Stimulated activated naive B cell treated with anti-CD40 and anti-IgM and Interleukin-4, amounts not matched to agents 10 μg/mL and 1 μg/mL and 100 μg/mL, for 72 hours (primary cell): Measurements from ENCODE around the gene SART1.

ENCODE experiments used
- ATAC-seq, 2 donors: fragments of 150-1000 bp; cut with Tn5 transposase; replicated peaks; 2 replicates each; pipeline ENCODE4 v1.10.0; 2021; ENCODE audit warnings: moderate library complexity in 1 of 2
- DNase-seq: peaks from one replicate; pipeline ENCODE4 v3.0.0; 2021
- H3K27ac Mint-ChIP-seq: one replicate; pipeline ENCODE4 v1.8.0; 2022; ENCODE audit warnings: mild to moderate bottlenecking, mixed read lengths
- H3K27me3 Mint-ChIP-seq, 2 donors: one replicate each; pipeline ENCODE4 v1.8.0; 2022; ENCODE audit warnings: mixed read lengths in 2 of 2
- H3K36me3 Mint-ChIP-seq, 2 donors: one replicate each; pipeline ENCODE4 v1.8.0; 2022; ENCODE audit warnings: mixed read lengths in 2 of 2, mild to moderate bottlenecking in 1 of 2
- H3K4me1 Mint-ChIP-seq, 2 donors: one replicate each; pipeline ENCODE4 v1.8.0; 2022; ENCODE audit warnings: mixed read lengths in 2 of 2, mild to moderate bottlenecking in 1 of 2
- H3K4me3 Mint-ChIP-seq, 2 donors: one replicate each; pipeline ENCODE4 v1.8.0; 2022; ENCODE audit warnings: mild to moderate bottlenecking in 2 of 2, mixed read lengths in 2 of 2, moderate library complexity in 1 of 2
- H3K9me3 Mint-ChIP-seq, 2 donors: one replicate each; pipeline ENCODE4 v1.8.0; 2022; ENCODE audit warnings: mixed read lengths in 2 of 2, mild to moderate bottlenecking in 1 of 2

SART1 gene

GRCh38 chr11:65921876-65922275, 39.7 kb upstream of the SART1 start:
- Mint-ChIP-seq H3K9me3 (no peaks in the 10 kb centered on the region), H3K4me1 (peaks cover 15 to 33% of the 10 kb centered on the region in 2 donors), H3K36me3 (peaks cover 26 to 34% of the 10 kb centered on the region in 2 donors), H3K27me3 (no peaks in the 10 kb centered on the region), H3K4me3 (no peak overlapping the region), H3K27ac (peak overlapping the region; percentile 42)
- ATAC-seq (no peak), DNase-seq (no peak)

GRCh38 chr11:65922565-65922964, 39.0 kb upstream of the SART1 start:
- Mint-ChIP-seq H3K4me3 (no peak overlapping the region), H3K36me3 (peaks cover 23 to 30% of the 10 kb centered on the region in 2 donors), H3K9me3 (no peaks in the 10 kb centered on the region), H3K27ac (no peak overlapping the region), H3K4me1 (peaks cover 13 to 35% of the 10 kb centered on the region in 2 donors), H3K27me3 (no peaks in the 10 kb centered on the region)
- DNase-seq (no peak), ATAC-seq (no peak)

- DNase-seq (no peak), ATAC-seq (no peak)
- no peaks in the 10 kb centered on the region for H3K27me3 Mint-ChIP-seq
- H3K4me3 Mint-ChIP-seq = no peak overlapping the region
- no peaks in the 10 kb centered on the region for H3K9me3 Mint-ChIP-seq
- peaks cover 22 to 45% of the 10 kb centered on the region in 2 donors for H3K4me1 Mint-ChIP-seq
- peaks cover 19 to 22% of the 10 kb centered on the region in 2 donors for H3K36me3 Mint-ChIP-seq
- no peak overlapping the region for H3K27ac Mint-ChIP-seq
Measured at GRCh38 chr11:65925397-65925796, 36.1 kb upstream of the SART1 start.

- H3K36me3 Mint-ChIP-seq = peaks cover 4 to 8% of the 10 kb centered on the region in 2 donors
- H3K9me3 Mint-ChIP-seq = no peaks in the 10 kb centered on the region
- peak overlapping the region; percentile 96 for H3K27ac Mint-ChIP-seq
- peaks cover 21 to 36% of the 10 kb centered on the region in 2 donors for H3K4me1 Mint-ChIP-seq
- H3K27me3 Mint-ChIP-seq = no peaks in the 10 kb centered on the region
- H3K4me3 Mint-ChIP-seq = peak overlapping the region; percentile 79 to 87
- ATAC-seq = peak; percentile 91 to 92
- peak; percentile 39 for DNase-seq
Measured at GRCh38 chr11:65927904-65928397, 33.6 kb upstream of the SART1 start.

- no peaks in the 10 kb centered on the region for H3K9me3 Mint-ChIP-seq
- DNase-seq = no peak
- H3K27me3 Mint-ChIP-seq = no peaks in the 10 kb centered on the region
- peak; percentile 16 to 19 for ATAC-seq
- peaks cover 2 to 7% of the 10 kb centered on the region in 2 donors for H3K36me3 Mint-ChIP-seq
- H3K4me1 Mint-ChIP-seq = peaks cover 21 to 36% of the 10 kb centered on the region in 2 donors
- H3K27ac Mint-ChIP-seq = peak overlapping the region; percentile 96
- peak overlapping the region; percentile 79 to 87 for H3K4me3 Mint-ChIP-seq
Measured at GRCh38 chr11:65928667-65929066, 32.9 kb upstream of the SART1 start.

- no peak overlapping the region for H3K4me3 Mint-ChIP-seq
- DNase-seq = no peak
- no peaks in the 10 kb centered on the region for H3K9me3 Mint-ChIP-seq
- peaks cover 0 to under 1% of the 10 kb centered on the region in 2 donors for H3K27me3 Mint-ChIP-seq
- H3K27ac Mint-ChIP-seq = no peak overlapping the region
- no peak for ATAC-seq
- H3K4me1 Mint-ChIP-seq = peaks cover 21 to 34% of the 10 kb centered on the region in 2 donors
- H3K36me3 Mint-ChIP-seq = no peaks in the 10 kb centered on the region
Measured at GRCh38 chr11:65931773-65932557, 29.6 kb upstream of the SART1 start.

- DNase-seq = no peak
- Mint-ChIP-seq H3K27ac (no peak overlapping the region), H3K27me3 (peaks cover 0 to 6% of the 10 kb centered on the region in 2 donors), H3K4me3 (no peak overlapping the region), H3K9me3 (no peaks in the 10 kb centered on the region), H3K4me1 (peaks cover 18 to 28% of the 10 kb centered on the region in 2 donors), H3K36me3 (no peaks in the 10 kb centered on the region)
- ATAC-seq = no peak
Measured at GRCh38 chr11:65932558-65932919, 29.0 kb upstream of the SART1 start.

GRCh38 chr11:65934014-65934413, 27.5 kb upstream of the SART1 start:
- Mint-ChIP-seq H3K36me3 (no peaks in the 10 kb centered on the region), H3K4me3 (no peak overlapping the region), H3K27me3 (peaks cover 0 to 11% of the 10 kb centered on the region in 2 donors), H3K4me1 (peaks cover 4 to 14% of the 10 kb centered on the region in 2 donors), H3K27ac (no peak overlapping the region), H3K9me3 (no peaks in the 10 kb centered on the region)
- ATAC-seq (no peak), DNase-seq (no peak)

- no peak overlapping the region for H3K4me3 Mint-ChIP-seq
- ATAC-seq (no peak), DNase-seq (no peak)
- no peaks in the 10 kb centered on the region for H3K36me3 Mint-ChIP-seq
- H3K4me1 Mint-ChIP-seq = peaks cover 14 to 15% of the 10 kb centered on the region in 2 donors
- peaks cover 0 to 11% of the 10 kb centered on the region in 2 donors for H3K27me3 Mint-ChIP-seq
- H3K9me3 Mint-ChIP-seq = no peaks in the 10 kb centered on the region
- H3K27ac Mint-ChIP-seq = no peak overlapping the region
Measured at GRCh38 chr11:65937766-65938165, 23.8 kb upstream of the SART1 start.

GRCh38 chr11:65941720-65942310, 19.7 kb upstream of the SART1 start:
- H3K4me3 Mint-ChIP-seq = peak overlapping the region; percentile 26 to 40
- DNase-seq = no peak
- H3K36me3 Mint-ChIP-seq = no peaks in the 10 kb centered on the region
- H3K9me3 Mint-ChIP-seq = no peaks in the 10 kb centered on the region
- peaks cover 14 to 15% of the 10 kb centered on the region in 2 donors for H3K4me1 Mint-ChIP-seq
- peak overlapping the region; percentile 79 for H3K27ac Mint-ChIP-seq
- H3K27me3 Mint-ChIP-seq = peaks cover 0 to 11% of the 10 kb centered on the region in 2 donors
- no peak for ATAC-seq

- Mint-ChIP-seq H3K4me1 (peaks cover 14 to 15% of the 10 kb centered on the region in 2 donors), H3K27me3 (peaks cover 4 to 10% of the 10 kb centered on the region in 2 donors), H3K4me3 (no peak overlapping the region), H3K27ac (peak overlapping the region; percentile 25), H3K36me3 (no peaks in the 10 kb centered on the region), H3K9me3 (no peaks in the 10 kb centered on the region)
- DNase-seq (no peak), ATAC-seq (no peak)
Measured at GRCh38 chr11:65942531-65942930, 19.0 kb upstream of the SART1 start.

- H3K27ac Mint-ChIP-seq = no peak overlapping the region
- DNase-seq = no peak
Measured at GRCh38 chr11:65944191-65944590, 17.3 kb upstream of the SART1 start.

GRCh38 chr11:65944767-65945166, 16.8 kb upstream of the SART1 start:
- no peaks in the 10 kb centered on the region for H3K36me3 Mint-ChIP-seq
- DNase-seq = no peak

More at GRCh38 chr11:65944191-65944590, 17.3 kb upstream of the SART1 start:
- Mint-ChIP-seq H3K36me3 (no peaks in the 10 kb centered on the region), H3K4me3 (no peak overlapping the region), H3K4me1 (peaks cover 14 to 15% of the 10 kb centered on the region in 2 donors), H3K27me3 (peaks cover 5 to 13% of the 10 kb centered on the region in 2 donors), H3K9me3 (no peaks in the 10 kb centered on the region)
- ATAC-seq = no peak

GRCh38 chr11:65945430-65945911, 16.1 kb upstream of the SART1 start, which contains the start of gene TSGA10IP:
TSGA10IP (plus strand) TSS chr11:65945480; CDS start chr11:65945676, 196 bp downstream.
- Mint-ChIP-seq H3K36me3 (no peaks in the 10 kb centered on the region), H3K9me3 (no peaks in the 10 kb centered on the region), H3K4me3 (no peak within 1 kb of the TSS), H3K27me3 (peaks cover 5 to 13% of the 10 kb centered on the region in 2 donors), H3K4me1 (peaks cover 11 to 14% of the 10 kb centered on the region in 2 donors), H3K27ac (no peak within 1 kb of the TSS)
- ATAC-seq (no peak), DNase-seq (no peak)

More at GRCh38 chr11:65944767-65945166, 16.8 kb upstream of the SART1 start:
- no peak overlapping the region for H3K4me3 Mint-ChIP-seq
- H3K27me3 Mint-ChIP-seq = peaks cover 5 to 13% of the 10 kb centered on the region in 2 donors
- no peak overlapping the region for H3K27ac Mint-ChIP-seq
- H3K4me1 Mint-ChIP-seq = peaks cover 14 to 15% of the 10 kb centered on the region in 2 donors
- ATAC-seq = no peak
- no peaks in the 10 kb centered on the region for H3K9me3 Mint-ChIP-seq
